Endothelial cell of umbilical vein (primary cell): ENCODE data around the gene RAPGEF4.

ENCODE experiments used
- CTCF ChIP-seq, 2 donors: IDR thresholded peaks; 1 replicate in 1 of 2; 2 replicates in 1 of 2; pipeline ENCODE4 v1.5.1; 2011; ENCODE audit warnings: low read length in 2 of 2, mild to moderate bottlenecking in 2 of 2, moderate library complexity in 2 of 2, control low read depth in 1 of 2, inconsistent platforms in 1 of 2, low read depth in 1 of 2; ENCODE audit not compliant: insufficient read depth in 1 of 2; ENCODE audit errors: extremely low read depth in 1 of 2
- EZH2 ChIP-seq: IDR thresholded peaks from 2 replicates; pipeline ENCODE4 v1.6.1; 2012; ENCODE audit warnings: borderline replicate concordance, low read depth, mild to moderate bottlenecking, moderate library complexity, low read length, inconsistent platforms; ENCODE audit not compliant: severe bottlenecking
- FOS ChIP-seq: IDR thresholded peaks from 2 replicates; pipeline ENCODE4 v1.6.1; 2011; ENCODE audit warnings: mild to moderate bottlenecking, low read length, moderate library complexity, borderline replicate concordance; ENCODE audit not compliant: insufficient read depth
- GATA2 ChIP-seq: IDR thresholded peaks from 2 replicates; pipeline ENCODE4 v1.7.0; 2011; ENCODE audit warnings: low read depth, mild to moderate bottlenecking, moderate library complexity, mixed read lengths, low read length; ENCODE audit not compliant: insufficient read length, insufficient read depth
- JUN ChIP-seq: IDR thresholded peaks from 2 replicates; pipeline ENCODE4 v1.6.1; 2011; ENCODE audit warnings: borderline replicate concordance, low read depth; ENCODE audit not compliant: insufficient read length, insufficient read depth
- MAX ChIP-seq: IDR thresholded peaks from 2 replicates; pipeline ENCODE4 v1.6.1; 2011; ENCODE audit not compliant: insufficient read depth, insufficient read length
- MYC ChIP-seq: IDR thresholded peaks from one replicate; pipeline ENCODE4 v1.6.1; 2011; ENCODE audit warnings: mild to moderate bottlenecking, low read depth, low read length
- POLR2A ChIP-seq: IDR thresholded peaks from 2 replicates; pipeline ENCODE4 v1.6.1; 2012; ENCODE audit warnings: low read depth, mild to moderate bottlenecking, control low read depth, low read length
- POLR2AphosphoS5 ChIP-seq: IDR thresholded peaks from 2 replicates; pipeline ENCODE4 v1.6.1; 2012; ENCODE audit warnings: low read depth, mild to moderate bottlenecking, control low read depth, low read length, moderate library complexity; ENCODE audit not compliant: insufficient read depth

- no peak for TF ChIP-seq CTCF (IDR thresholded peaks at IDR 0.05; ENCODE audit: extremely low read depth in 1 of 2, insufficient read depth in 1 of 2, low read depth in 1 of 2, low read length in 2 of 2)
- no peak for TF ChIP-seq MAX
- no peak for TF ChIP-seq POLR2A
- no peak for TF ChIP-seq POLR2AphosphoS5
- no peak for TF ChIP-seq MYC
- no peak for TF ChIP-seq GATA2
- no peak for TF ChIP-seq JUN
- no peak for TF ChIP-seq FOS
- TF ChIP-seq EZH2, result no peak
These were observed 231.7 kb downstream of the RAPGEF4 start for GRCh38 chr2:172967036-172967982.
